Measurements from ENCODE around the gene PACSIN2. TPM values are rescaled to one million over a fixed set of nuclear protein-coding genes. Genes with fewer than 3 reads are reported as not detected.

Gene PACSIN2
- total RNA-seq, 4 donors from 2014 or later, result 75.4 to 90.1 (median 87.9) TPM

- H3K4me3 ChIP-seq (replicated peaks in 1 of 3), result no peak overlapping the region
- H3K4me1 ChIP-seq, result peaks cover 6 to 19% of the 10 kb centered on the region in 2 donors
- intact Hi-C loops (cut with DNase I), result no loop called here
- H3K27ac ChIP-seq, result no peak overlapping the region
- TF ChIP-seq CTCF (IDR thresholded peaks at IDR 0.05) (no peak), POLR2A (IDR thresholded peaks at IDR 0.05) (no peak)
- no peak for DNase-seq
- H3K9me3 ChIP-seq, result no peaks in the 10 kb centered on the region
- peaks cover 29 to 42% of the 10 kb centered on the region in 2 donors for H3K36me3 ChIP-seq
- 93 to 95% methylated on average over 29 to 30 of the region's 31 CpGs for WGBS, 2 donors
- H3K27me3 ChIP-seq, result no peaks in the 10 kb centered on the region
Observed at GRCh38 chr22:42871146-42872050, 143.6 kb downstream of the PACSIN2 start.

DNA sequence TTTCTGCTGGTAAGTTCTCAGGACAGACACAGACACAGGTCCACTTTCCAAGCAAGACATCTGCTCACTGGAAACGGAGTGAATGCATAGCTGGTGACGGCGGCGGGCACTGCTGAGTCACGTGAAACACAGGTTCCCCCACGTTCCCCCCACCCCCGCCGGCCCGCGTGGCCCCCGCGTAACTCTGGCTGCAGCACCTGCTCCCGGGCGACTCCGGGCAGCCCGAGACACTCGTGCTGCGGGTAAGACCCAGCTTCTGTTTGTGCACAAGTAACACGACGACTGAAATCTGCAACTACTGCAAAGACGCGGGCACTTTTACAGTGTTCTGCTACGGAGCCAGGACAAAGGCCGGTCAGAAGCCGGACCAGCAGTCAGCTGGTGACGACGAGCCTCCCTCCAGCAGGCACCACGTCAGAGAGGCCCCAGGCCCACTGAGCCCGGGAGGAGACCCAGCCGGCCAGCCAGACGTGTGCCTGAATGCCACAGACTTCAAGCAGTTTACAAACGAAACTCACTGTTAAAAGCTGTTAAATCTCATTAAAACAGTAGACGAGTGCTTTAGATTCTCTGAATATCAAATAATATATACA is 145.0 kb downstream of the PACSIN2 start:
- Histone ChIP-seq H3K4me1 (peaks cover 6 to 19% of the 10 kb centered on the region in 2 donors), H3K27ac (peak overlapping the region in 1 of 3 donors; percentile 55), H3K9me3 (no peaks in the 10 kb centered on the region), H3K4me3 (replicated peaks in 1 of 3) (no peak overlapping the region), H3K36me3 (peaks cover 21 to 33% of the 10 kb centered on the region in 2 donors), H3K27me3 (no peaks in the 10 kb centered on the region)
- intact Hi-C loops (cut with DNase I), result loop anchor here (10.0 kb wide), 2 partner anchors 205 to 225 kb away; no protein-coding TSS in a partner anchor
- TF ChIP-seq CTCF (IDR thresholded peaks at IDR 0.05) (no peak), POLR2A (IDR thresholded peaks at IDR 0.05) (no peak)
- WGBS, 2 donors, result 90 to 91% methylated on average over 32 to 33 of the region's 33 CpGs
- DNase-seq, result no peak

DNA sequence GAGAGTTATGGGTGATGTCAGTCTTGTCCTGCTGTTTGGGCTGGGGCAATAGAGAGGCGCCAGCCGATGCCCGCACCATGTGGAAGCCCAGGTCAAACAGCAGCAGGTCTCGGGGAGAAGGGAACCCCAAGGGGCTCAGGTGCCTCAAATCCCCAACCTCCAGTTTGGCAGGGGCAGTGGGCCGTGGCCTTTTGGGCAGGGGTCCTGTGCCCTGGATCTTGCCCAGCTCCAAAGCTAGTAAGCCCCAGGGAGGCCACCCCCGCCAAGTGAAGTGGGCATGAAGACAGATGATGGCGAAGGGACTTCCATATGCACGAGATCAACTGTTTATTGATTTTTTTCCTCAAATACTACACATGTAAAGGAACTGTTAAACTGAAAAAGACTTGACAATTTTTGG is 145.5 kb downstream of the PACSIN2 start:
- no peak for TF ChIP-seq POLR2A (IDR thresholded peaks at IDR 0.05)
- no peak for TF ChIP-seq CTCF (IDR thresholded peaks at IDR 0.05)
- H3K36me3 ChIP-seq, result peaks cover 21 to 32% of the 10 kb centered on the region in 2 donors
- no peak overlapping the region for H3K4me3 ChIP-seq (replicated peaks in 1 of 3)

GRCh38 chr22:42868751-42869251 is 146.1 kb downstream of the PACSIN2 start:
- H3K9me3 ChIP-seq, result no peaks in the 10 kb centered on the region
- H3K27ac ChIP-seq, result peak overlapping the region; percentile 55 to 84 (median 78)
- peak; percentile 94 to 97 for DNase-seq
- H3K27me3 ChIP-seq, result no peaks in the 10 kb centered on the region
- no peak overlapping the region for H3K4me3 ChIP-seq (replicated peaks in 1 of 3)
- 38 to 47% methylated on average over 3 to 13 of the region's 16 CpGs for WGBS, 2 donors
- H3K36me3 ChIP-seq, result peaks cover 19 to 28% of the 10 kb centered on the region in 2 donors
- TF ChIP-seq CTCF (IDR thresholded peaks at IDR 0.05), result no peak
- TF ChIP-seq POLR2A (IDR thresholded peaks at IDR 0.05), result peak in 1 of 2 donors; percentile 46
- peaks cover 6 to 19% of the 10 kb centered on the region in 2 donors for H3K4me1 ChIP-seq
- intact Hi-C loops (cut with DNase I), result loop anchor here (10.0 kb wide), 2 partner anchors 204 to 226 kb away; no protein-coding TSS in a partner anchor

More for the DNA sequence above, 145.5 kb downstream of the PACSIN2 start:
- Histone ChIP-seq H3K4me1 (peaks cover 6 to 19% of the 10 kb centered on the region in 2 donors), H3K9me3 (no peaks in the 10 kb centered on the region), H3K27ac (peak overlapping the region; percentile 55 to 84 (median 58)), H3K27me3 (no peaks in the 10 kb centered on the region)
- DNase-seq, result no peak
- WGBS, 2 donors, result 92 to 95% methylated on average over 8 of the region's 8 CpGs
- intact Hi-C loops (cut with DNase I), result loop anchor here (10.0 kb wide), 2 partner anchors 205 to 225 kb away; no protein-coding TSS in a partner anchor

All from thyroid gland (tissue), 4 donors.